HG02943 (cell line): ENCODE measurements around the gene ZNF786.
A peak's percentile ranks its signal among the peaks of the same experiment; 100 is the strongest.
"Not testable (repeated sequence)": the region's sequence is repeated elsewhere in the genome, so short reads cannot be mapped to it uniquely, and the experiment has no call there.

Experiments used
- ATAC-seq: cut with Tn5 transposase; IDR thresholded peaks from one replicate; pipeline ENCODE4 v1.9.1; 2021; ENCODE audit warnings: mild to moderate bottlenecking, low read depth, moderate library complexity; ENCODE audit not compliant: unreplicated experiment

ZNF786 gene

GRCh38 chr7:149036676-149037075 is 53.8 kb downstream of the ZNF786 start:
- no peak for ATAC-seq

GRCh38 chr7:149031353-149031910 is 59.1 kb downstream of the ZNF786 start:
- no peak for ATAC-seq

GRCh38 chr7:149030439-149030838 is 60.1 kb downstream of the ZNF786 start:
- not testable (repeated sequence) for ATAC-seq

GRCh38 chr7:149028346-149029109 is 62.0 kb downstream of the ZNF786 start, which contains the start of gene PDIA4:
Gene PDIA4 (minus strand): TSS chr7:149028505. CDS start chr7:149028408, 97 bp downstream.
- ATAC-seq: peak; percentile 93

- no peak for ATAC-seq
Measured at GRCh38 chr7:149027611-149028345, 62.7 kb downstream of the ZNF786 start.

- no peak for ATAC-seq
Measured at GRCh38 chr7:149027055-149027454, 63.5 kb downstream of the ZNF786 start.

GRCh38 chr7:149023662-149024061 is 66.9 kb downstream of the ZNF786 start:
- ATAC-seq: no peak

- ATAC-seq: no peak
Measured at GRCh38 chr7:149022756-149023360, 67.7 kb downstream of the ZNF786 start.

- ATAC-seq: no peak
Measured at GRCh38 chr7:149021725-149022062, 68.8 kb downstream of the ZNF786 start.

GRCh38 chr7:149020483-149020882 is 70.0 kb downstream of the ZNF786 start:
- ATAC-seq: no peak
